Large intestine (tissue), 3 donors: ENCODE measurements around the gene KDM1B. TPM values are rescaled to one million over a fixed set of nuclear protein-coding genes. Genes with fewer than 3 reads are reported as not detected.
"Not testable (repeated sequence)": the region's sequence is repeated elsewhere in the genome, so short reads cannot be mapped to it uniquely, and the experiment has no call there.

ENCODE experiments used
- DNase-seq, 2 donors: peaks; one replicate each; pipeline versions ENCODE4 v3.0.0 to v3.0.0-alpha.2; 2013
- H3K27ac ChIP-seq: one replicate; pipeline ENCODE4 v1.5.1; 2013; ENCODE audit warnings: low read length
- H3K27me3 ChIP-seq: 2 replicates; pipeline ENCODE4 v1.6.1; 2013; ENCODE audit warnings: low read length; ENCODE audit not compliant: control insufficient read depth, insufficient read depth
- H3K36me3 ChIP-seq: 2 replicates; pipeline ENCODE4 v1.6.1; 2013; ENCODE audit warnings: low read length; ENCODE audit not compliant: control insufficient read depth, insufficient read depth
- H3K4me1 ChIP-seq: one replicate; pipeline ENCODE4 v1.6.1; 2013; ENCODE audit warnings: low read length; ENCODE audit not compliant: control insufficient read depth, insufficient read depth
- H3K4me3 ChIP-seq: one replicate; pipeline ENCODE4 v1.5.1; 2013; ENCODE audit warnings: low read length
- H3K9me3 ChIP-seq: one replicate; pipeline ENCODE4 v1.6.1; 2013; ENCODE audit warnings: mild to moderate bottlenecking, low read depth, low read length, moderate library complexity; ENCODE audit not compliant: control insufficient read depth
- WGBS: methylation state at CpG from one replicate; pipeline ENCODE4 v1.1.5; 2013; ENCODE audit warnings: low lambda C conversion rate; ENCODE audit not compliant: insufficient coverage; 5-methylcytosine and 5-hydroxymethylcytosine counted together
- polyA plus RNA-seq: library from polyadenylated mRNA; unstranded; fragments of 120-200 nt; gene quantifications from one replicate; pipeline ENCODE4 v1.2.1, GENCODE V29; 2013

KDM1B gene
- polyA plus RNA-seq, 1 donor = 11.4 TPM

- no peak overlapping the region for H3K27ac ChIP-seq
Measured at GRCh38 chr6:18166312-18167036, 11.3 kb downstream of the KDM1B start.

GRCh38 chr6:18168264-18168663 lies 13.0 kb downstream of the KDM1B start:
- Histone ChIP-seq H3K4me3 (no peak overlapping the region), H3K9me3 (no peaks in the 10 kb centered on the region), H3K27me3 (no peaks in the 10 kb centered on the region), H3K27ac (no peak overlapping the region), H3K4me1 (no peaks in the 10 kb centered on the region), H3K36me3 (peaks cover 26% of the 10 kb centered on the region)
- 83% methylated on average over 1 of the region's 3 CpGs for WGBS
- DNase-seq = no peak

More at GRCh38 chr6:18166312-18167036, 11.3 kb downstream of the KDM1B start:
- no peak for DNase-seq
- H3K4me3 ChIP-seq = no peak overlapping the region
- no CpG with 5 or more reads among the region's 2 CpGs for WGBS
- no peaks in the 10 kb centered on the region for H3K27me3 ChIP-seq
- no peaks in the 10 kb centered on the region for H3K4me1 ChIP-seq
- peaks cover 33% of the 10 kb centered on the region for H3K36me3 ChIP-seq
- no peaks in the 10 kb centered on the region for H3K9me3 ChIP-seq

- Histone ChIP-seq H3K27ac (no peak overlapping the region), H3K36me3 (peaks cover 21% of the 10 kb centered on the region), H3K4me3 (no peak overlapping the region), H3K9me3 (no peaks in the 10 kb centered on the region), H3K4me1 (no peaks in the 10 kb centered on the region), H3K27me3 (no peaks in the 10 kb centered on the region)
- DNase-seq = no peak
- WGBS = 94% methylated on average over 5 of the region's 7 CpGs
Measured at GRCh38 chr6:18171871-18172270, 16.6 kb downstream of the KDM1B start.

GRCh38 chr6:18176198-18176597 lies 21.0 kb downstream of the KDM1B start:
- WGBS = 80% methylated on average over 2 of the region's 4 CpGs

DNA sequence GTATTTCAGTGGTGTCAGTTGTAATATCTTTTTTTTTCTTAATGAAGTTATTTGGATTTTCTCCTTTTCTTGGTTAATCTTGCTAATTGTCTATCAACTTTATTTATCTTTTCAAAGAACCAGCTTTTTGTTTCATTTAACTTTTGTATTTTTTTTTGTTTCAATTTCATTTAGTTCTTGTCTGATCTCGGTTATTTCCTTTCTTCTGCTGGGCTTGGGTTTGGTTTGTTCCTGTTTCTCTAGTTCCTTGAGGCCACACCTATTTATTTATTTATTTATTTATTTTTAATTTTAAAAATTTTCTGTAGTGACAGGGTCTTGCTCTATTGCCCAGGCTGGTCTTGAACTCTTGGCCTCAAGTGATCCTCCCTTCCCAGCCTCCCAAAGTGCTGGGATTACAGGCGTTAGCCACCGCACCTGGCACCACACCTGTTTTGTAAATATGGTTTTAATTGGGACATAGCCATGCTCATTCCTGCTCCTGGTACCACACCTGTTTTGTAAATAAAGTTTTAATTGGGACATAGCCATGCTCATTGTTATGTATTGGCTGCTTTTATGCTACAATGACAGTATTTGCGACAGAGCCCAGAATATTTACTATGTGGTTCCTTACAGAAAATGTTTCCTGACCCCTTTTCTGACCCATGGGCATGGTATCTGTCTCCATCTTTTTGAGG lies 22.2 kb downstream of the KDM1B start:
- DNase-seq = no peak
- H3K27ac ChIP-seq = no peak overlapping the region

More at GRCh38 chr6:18176198-18176597, 21.0 kb downstream of the KDM1B start:
- not testable (repeated sequence) for H3K4me1 ChIP-seq, H3K4me3 ChIP-seq, H3K9me3 ChIP-seq, H3K27me3 ChIP-seq, DNase-seq, H3K27ac ChIP-seq
- peaks cover 14% of the 10 kb centered on the region for H3K36me3 ChIP-seq

DNA sequence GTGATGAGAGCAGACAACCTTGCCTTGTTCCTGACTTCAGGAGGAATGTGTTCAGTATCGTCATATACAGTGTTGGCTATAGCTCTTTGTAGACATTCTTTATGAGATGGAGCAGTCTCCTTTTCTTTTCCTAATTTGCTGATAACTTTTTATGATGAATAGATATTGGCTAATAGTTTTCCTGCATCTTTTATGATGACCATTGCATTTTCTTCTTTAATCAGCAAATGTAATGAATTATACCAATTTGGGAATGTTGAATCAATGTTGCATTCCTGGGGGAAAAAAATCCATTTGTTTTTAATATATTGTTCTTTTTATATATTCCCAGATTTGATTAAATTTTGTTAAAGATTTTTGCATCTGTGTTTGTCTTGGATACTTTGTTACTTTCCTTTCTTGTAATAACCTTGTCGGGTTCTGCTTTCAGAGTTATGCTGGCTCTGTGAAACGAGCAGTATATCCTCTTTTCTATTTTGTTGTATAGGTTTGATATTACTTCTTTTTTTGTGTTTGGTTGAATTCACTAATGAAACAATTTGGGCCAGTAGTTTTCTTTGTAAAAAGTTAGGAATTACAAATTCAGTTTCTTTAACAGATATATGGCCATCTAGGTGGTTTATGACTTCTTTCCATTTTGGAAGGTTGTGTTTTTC lies 23.9 kb downstream of the KDM1B start:
- Histone ChIP-seq H3K27me3 (no peaks in the 10 kb centered on the region), H3K4me3 (no peak overlapping the region), H3K9me3 (no peaks in the 10 kb centered on the region), H3K4me1 (no peaks in the 10 kb centered on the region), H3K36me3 (peaks cover 9% of the 10 kb centered on the region), H3K27ac (peak overlapping the region; percentile 34)
- WGBS = 100% methylated on average over 1 of the region's 3 CpGs
- no peak for DNase-seq

More for the DNA sequence above, 22.2 kb downstream of the KDM1B start:
- Histone ChIP-seq H3K4me3 (no peak overlapping the region), H3K27me3 (no peaks in the 10 kb centered on the region), H3K9me3 (no peaks in the 10 kb centered on the region), H3K36me3 (peaks cover 9% of the 10 kb centered on the region), H3K4me1 (no peaks in the 10 kb centered on the region)
- WGBS = 100% methylated on average over 1 of the region's 4 CpGs

GRCh38 chr6:18179770-18180356 lies 24.6 kb downstream of the KDM1B start:
- H3K4me3 ChIP-seq = no peak overlapping the region
- 75% methylated on average over 1 of the region's 5 CpGs for WGBS
- no peaks in the 10 kb centered on the region for H3K4me1 ChIP-seq
- peak; percentile 37 to 51 for DNase-seq
- H3K36me3 ChIP-seq = peaks cover 4% of the 10 kb centered on the region
- H3K27me3 ChIP-seq = no peaks in the 10 kb centered on the region
- no peaks in the 10 kb centered on the region for H3K9me3 ChIP-seq
- peak overlapping the region; percentile 34 for H3K27ac ChIP-seq

DNA sequence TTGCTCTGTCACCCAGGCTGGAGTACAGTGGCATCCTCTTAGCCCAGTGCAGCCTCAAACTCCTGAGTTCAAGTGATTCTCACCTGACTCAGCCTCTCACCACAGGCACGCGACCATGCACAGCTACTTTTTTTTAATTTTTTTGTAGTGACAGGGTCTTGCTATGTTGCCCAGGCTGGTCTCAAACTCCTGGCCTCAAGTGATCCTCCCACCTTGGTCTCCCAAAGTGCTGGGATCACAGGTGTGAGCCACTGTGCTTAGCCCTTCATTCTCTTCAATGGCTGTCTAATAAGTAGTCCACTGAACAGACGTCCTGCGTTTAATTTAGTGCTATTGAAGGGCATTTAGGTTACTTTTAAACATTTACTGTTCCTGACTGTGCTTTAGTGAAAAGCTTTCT lies 27.3 kb downstream of the KDM1B start:
- Histone ChIP-seq H3K27me3 (no peaks in the 10 kb centered on the region), H3K4me1 (no peaks in the 10 kb centered on the region), H3K9me3 (no peaks in the 10 kb centered on the region), H3K4me3 (no peak overlapping the region), H3K36me3 (peaks cover 4% of the 10 kb centered on the region), H3K27ac (no peak overlapping the region)
- no CpG with 5 or more reads among the region's 4 CpGs for WGBS
- DNase-seq = no peak

- WGBS = 80% methylated on average over 1 of the region's 4 CpGs
- Histone ChIP-seq H3K4me1 (no peaks in the 10 kb centered on the region), H3K9me3 (no peaks in the 10 kb centered on the region), H3K27me3 (no peaks in the 10 kb centered on the region), H3K36me3 (peaks cover 9% of the 10 kb centered on the region), H3K4me3 (no peak overlapping the region), H3K27ac (no peak overlapping the region)
- peak in 1 of 2 donors; percentile 9 for DNase-seq
Measured at GRCh38 chr6:18183766-18184165, 28.5 kb downstream of the KDM1B start.

GRCh38 chr6:18185624-18186023 lies 30.4 kb downstream of the KDM1B start:
- no peaks in the 10 kb centered on the region for H3K4me1 ChIP-seq
- H3K36me3 ChIP-seq = peaks cover 5% of the 10 kb centered on the region
- no peaks in the 10 kb centered on the region for H3K9me3 ChIP-seq
- no peaks in the 10 kb centered on the region for H3K27me3 ChIP-seq
- WGBS = no CpG with 5 or more reads among the region's 1 CpG
- no peak overlapping the region for H3K4me3 ChIP-seq
- no peak for DNase-seq
- no peak overlapping the region for H3K27ac ChIP-seq
